Chondrocyte (in vitro differentiated cells): ENCODE measurements around the gene INHBB. TPM values are rescaled to one million over a fixed set of nuclear protein-coding genes. Genes with fewer than 3 reads are reported as not detected.
"Not testable (repeated sequence)": the region's sequence is repeated elsewhere in the genome, so short reads cannot be mapped to it uniquely, and the experiment has no call there.

ENCODE experiments used
- DNase-seq: peaks from one replicate; pipeline ENCODE4 v3.0.0; 2021; ENCODE audit warnings: mixed read lengths, low spot score
- H3K27ac Mint-ChIP-seq: one replicate; pipeline ENCODE4 v1.8.0; 2021; ENCODE audit warnings: mild to moderate bottlenecking, moderate library complexity, mixed read lengths; ENCODE audit not compliant: unreplicated experiment
- H3K27me3 Mint-ChIP-seq: 2 replicates; pipeline ENCODE4 v1.8.0; 2021; ENCODE audit warnings: low read depth, mixed read lengths
- H3K36me3 Mint-ChIP-seq: 2 replicates; pipeline ENCODE4 v1.8.0; 2021; ENCODE audit warnings: low read depth, mixed read lengths
- H3K4me1 Mint-ChIP-seq: 2 replicates; pipeline ENCODE4 v1.8.0; 2021; ENCODE audit warnings: low read depth, mild to moderate bottlenecking, mixed read lengths
- H3K4me3 Mint-ChIP-seq: one replicate; pipeline ENCODE4 v1.8.0; 2021; ENCODE audit warnings: mild to moderate bottlenecking, moderate library complexity, mixed read lengths; ENCODE audit not compliant: unreplicated experiment
- H3K9me3 Mint-ChIP-seq: 2 replicates; pipeline ENCODE4 v1.8.0; 2021; ENCODE audit warnings: low read depth, mixed read lengths
- CTCF ChIP-seq: fragments of 200-600 bp; sonication (generic); IDR thresholded peaks from 2 replicates; pipeline ENCODE4 v1.5.0; 2021; ENCODE audit warnings: antibody characterized with exemption, mild to moderate bottlenecking, moderate library complexity
- total RNA-seq: library from RNA; stranded (reverse); gene quantifications from 3 replicates; pipeline ENCODE4 v1.2.1, GENCODE V29; 2021

Gene INHBB
- total RNA-seq, 1 donor from 2014 or later: 1.3 TPM

DNA sequence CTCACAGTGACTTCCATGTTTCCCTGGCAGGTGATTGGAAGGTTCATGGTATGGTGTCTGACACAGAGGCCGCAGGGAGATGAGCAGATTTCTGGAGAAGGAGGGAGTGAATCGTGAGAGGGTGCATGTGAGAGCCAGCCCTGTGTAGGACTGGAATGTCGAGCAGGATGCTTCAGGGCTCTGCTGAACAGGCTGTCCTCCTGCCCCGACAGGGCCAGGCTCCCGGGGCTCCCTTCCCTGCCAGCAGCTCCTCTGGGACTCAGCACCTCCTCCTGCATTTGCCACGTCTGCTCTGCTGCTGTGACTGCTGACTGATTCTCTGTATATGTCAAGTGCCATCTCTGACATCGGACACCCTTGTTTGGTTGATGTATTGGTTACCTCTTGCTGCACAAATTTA, 38.5 kb upstream of the INHBB start:
- no peaks in the 10 kb centered on the region for H3K4me1 Mint-ChIP-seq
- H3K27ac Mint-ChIP-seq: no peak overlapping the region
- DNase-seq: no peak
- H3K9me3 Mint-ChIP-seq: no peaks in the 10 kb centered on the region
- peaks cover 9% of the 10 kb centered on the region for H3K36me3 Mint-ChIP-seq
- no peaks in the 10 kb centered on the region for H3K27me3 Mint-ChIP-seq
- H3K4me3 Mint-ChIP-seq: no peak overlapping the region
- no peak for TF ChIP-seq CTCF

DNA sequence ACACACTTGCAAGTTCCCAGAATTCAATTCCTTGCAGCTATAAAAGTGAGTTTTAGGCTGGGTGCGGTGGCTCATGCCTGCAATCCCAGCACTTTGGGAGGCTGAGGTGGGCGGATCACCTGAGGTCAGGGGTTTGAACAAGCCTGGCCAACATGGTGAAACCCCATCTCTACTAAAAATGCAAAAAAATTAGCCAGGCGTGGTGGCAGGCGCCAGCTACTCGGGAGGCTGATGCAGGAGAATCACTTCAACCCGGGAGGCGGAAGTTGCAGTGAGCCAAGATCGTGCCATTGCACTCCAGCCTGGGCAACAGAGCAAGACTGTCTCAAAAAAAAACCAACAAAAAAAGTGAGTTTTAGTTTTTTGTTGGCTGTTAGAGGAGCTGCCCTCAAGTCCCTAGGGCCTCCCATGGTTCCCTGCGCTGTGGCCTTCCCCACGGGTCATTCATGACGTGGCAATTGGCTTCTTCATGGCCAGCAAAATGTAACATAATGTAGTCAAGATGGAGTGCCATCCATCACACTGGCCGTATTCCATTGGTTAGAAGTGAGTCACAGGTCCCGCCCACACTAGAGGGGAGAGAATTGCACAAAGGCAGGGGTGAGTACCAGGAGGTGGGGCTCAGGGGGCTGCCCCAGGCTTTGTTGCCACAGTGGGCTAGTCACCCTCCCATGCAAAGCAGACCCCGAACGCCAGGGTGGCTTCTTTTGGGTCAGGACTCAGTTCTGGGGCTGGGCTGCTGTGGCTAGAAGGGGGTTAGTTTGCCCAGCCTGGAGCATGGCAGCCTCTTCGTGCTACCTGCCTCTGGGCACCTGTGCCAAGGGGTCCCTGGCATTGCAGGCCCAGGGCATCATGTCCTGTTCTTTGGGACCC, 37.7 kb upstream of the INHBB start:
- no peak for DNase-seq
- H3K27me3 Mint-ChIP-seq: peaks cover 1% of the 10 kb centered on the region
- H3K36me3 Mint-ChIP-seq: peaks cover 6% of the 10 kb centered on the region
- H3K4me1 Mint-ChIP-seq: peaks cover 7% of the 10 kb centered on the region
- H3K27ac Mint-ChIP-seq: no peak overlapping the region
- no peak for TF ChIP-seq CTCF
- H3K4me3 Mint-ChIP-seq: no peak overlapping the region
- H3K9me3 Mint-ChIP-seq: no peaks in the 10 kb centered on the region

DNA sequence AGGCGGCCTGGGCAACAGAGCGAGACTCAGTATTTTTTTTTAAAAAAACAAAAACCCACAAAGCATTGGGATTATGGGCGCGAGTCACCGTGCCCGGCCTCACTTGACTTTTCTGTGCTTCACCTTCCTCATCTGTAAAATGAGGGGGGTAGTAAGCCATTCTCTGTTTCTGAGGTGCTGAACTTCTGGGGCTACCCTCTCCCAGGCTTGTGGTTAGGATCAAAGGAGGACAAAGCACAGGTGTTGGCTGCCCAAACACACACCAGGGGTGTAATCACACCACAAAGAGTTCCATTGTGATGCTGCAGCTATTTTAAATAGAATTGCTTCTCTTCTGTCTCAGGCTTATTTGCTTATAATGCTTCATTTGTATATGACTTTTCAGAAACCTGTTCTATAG, 35.8 kb upstream of the INHBB start:
- Mint-ChIP-seq H3K4me1 (peaks cover 10% of the 10 kb centered on the region), H3K4me3 (no peak overlapping the region), H3K27ac (no peak overlapping the region), H3K9me3 (no peaks in the 10 kb centered on the region), H3K27me3 (peaks cover 6% of the 10 kb centered on the region), H3K36me3 (peaks cover 1% of the 10 kb centered on the region)
- no peak for DNase-seq
- no peak for TF ChIP-seq CTCF

- not testable (repeated sequence) for H3K4me3 Mint-ChIP-seq, H3K9me3 Mint-ChIP-seq, H3K36me3 Mint-ChIP-seq, DNase-seq, H3K4me1 Mint-ChIP-seq, H3K27me3 Mint-ChIP-seq, H3K27ac Mint-ChIP-seq
Measured at GRCh38 chr2:120310841-120311240, 35.1 kb upstream of the INHBB start.

- no peak overlapping the region for H3K4me3 Mint-ChIP-seq
- H3K27ac Mint-ChIP-seq: no peak overlapping the region
- peaks cover 10% of the 10 kb centered on the region for H3K4me1 Mint-ChIP-seq
- no peak for DNase-seq
- no peaks in the 10 kb centered on the region for H3K9me3 Mint-ChIP-seq
- H3K36me3 Mint-ChIP-seq: no peaks in the 10 kb centered on the region
- TF ChIP-seq CTCF: no peak
- H3K27me3 Mint-ChIP-seq: peaks cover 12% of the 10 kb centered on the region
Measured at GRCh38 chr2:120312076-120312475, 33.9 kb upstream of the INHBB start.
